Osteoblast (primary cell): ENCODE measurements around the gene MTFR1L. TPM values are rescaled to one million over a fixed set of nuclear protein-coding genes. Genes with fewer than 3 reads are reported as not detected.

Source experiments
- DNase-seq: peaks from one replicate; pipeline ENCODE4 v3.0.0; 2011; ENCODE audit warnings: low spot score, mixed read lengths; ENCODE audit not compliant: insufficient read length; ENCODE audit errors: missing footprints
- H2AFZ ChIP-seq: 2 replicates; pipeline ENCODE4 v1.6.0; 2011; ENCODE audit warnings: mild to moderate bottlenecking, low read length
- H3K27ac ChIP-seq: 2 replicates; pipeline ENCODE4 v1.5.1; 2011; ENCODE audit warnings: mild to moderate bottlenecking, low read depth, low read length, moderate library complexity
- H3K27me3 ChIP-seq: 2 replicates; pipeline ENCODE4 v1.6.0; 2012; ENCODE audit warnings: mild to moderate bottlenecking, control low read depth, inconsistent platforms, low read length, moderate library complexity; ENCODE audit not compliant: insufficient read depth
- H3K36me3 ChIP-seq: 2 replicates; pipeline ENCODE4 v1.5.1; 2011; ENCODE audit warnings: mild to moderate bottlenecking, low read length, control low read depth, moderate library complexity; ENCODE audit not compliant: insufficient read depth
- H3K4me1 ChIP-seq: 2 replicates; pipeline ENCODE4 v1.5.1; 2011; ENCODE audit warnings: mild to moderate bottlenecking, low read length, control low read depth, moderate library complexity; ENCODE audit not compliant: insufficient read depth
- H3K4me2 ChIP-seq: 2 replicates; pipeline ENCODE4 v1.6.0; 2011; ENCODE audit warnings: mild to moderate bottlenecking, low read length; ENCODE audit not compliant: insufficient read depth
- H3K4me3 ChIP-seq: fragments of 200-600 bp; sonication (generic); 3 replicates; pipeline ENCODE4 v1.5.1; 2012; ENCODE audit warnings: mild to moderate bottlenecking, low read length, inconsistent platforms; ENCODE audit not compliant: insufficient read depth
- H3K79me2 ChIP-seq: 2 replicates; pipeline ENCODE4 v1.6.0; 2012; ENCODE audit warnings: mild to moderate bottlenecking, low read length, control low read depth, inconsistent platforms; ENCODE audit not compliant: insufficient read depth
- H3K9me3 ChIP-seq: 2 replicates; pipeline ENCODE4 v1.5.1; 2011; ENCODE audit warnings: low read depth, low read length, control low read depth
- H4K20me1 ChIP-seq: 2 replicates; pipeline ENCODE4 v1.6.0; 2012; ENCODE audit warnings: mild to moderate bottlenecking, low read length, control low read depth; ENCODE audit not compliant: insufficient read depth
- CTCF ChIP-seq: IDR thresholded peaks from 2 replicates; pipeline ENCODE4 v1.5.1; 2011; ENCODE audit warnings: mild to moderate bottlenecking, low read depth, low read length, moderate library complexity; ENCODE audit errors: extremely low read depth
- total RNA-seq: library from RNA; depleted of rRNA; stranded (reverse); fragments of >200 nt; gene quantifications from 2 replicates; pipeline ENCODE4 v1.2.3, GENCODE V29; 2012

MTFR1L gene
- total RNA-seq, 1 donor: 47.4 TPM

- Histone ChIP-seq H3K79me2 (peaks cover 32% of the 10 kb centered on the region), H3K27me3 (no peaks in the 10 kb centered on the region), H4K20me1 (peaks cover 8% of the 10 kb centered on the region), H3K4me3 (peak overlapping the region; percentile 80), H3K4me1 (peaks cover 17% of the 10 kb centered on the region), H3K27ac (no peak overlapping the region), H3K4me2 (peak overlapping the region; percentile 79), H2AFZ (peak overlapping the region; percentile 72), H3K36me3 (peaks cover 2% of the 10 kb centered on the region), H3K9me3 (no peaks in the 10 kb centered on the region)
- no peak for TF ChIP-seq CTCF
- DNase-seq: peak; percentile 68
These were observed 56.3 kb downstream of the MTFR1L start for GRCh38 chr1:25875856-25876692.

GRCh38 chr1:25876693-25877077 lies 56.9 kb downstream of the MTFR1L start:
- Histone ChIP-seq H3K4me1 (peaks cover 17% of the 10 kb centered on the region), H2AFZ (no peak overlapping the region), H3K4me2 (no peak overlapping the region), H3K79me2 (peaks cover 30% of the 10 kb centered on the region), H3K27me3 (no peaks in the 10 kb centered on the region), H3K9me3 (no peaks in the 10 kb centered on the region), H3K4me3 (no peak overlapping the region), H3K27ac (no peak overlapping the region), H3K36me3 (peaks cover 2% of the 10 kb centered on the region), H4K20me1 (peaks cover 7% of the 10 kb centered on the region)
- no peak for TF ChIP-seq CTCF
- no peak for DNase-seq

GRCh38 chr1:25877155-25877554 lies 57.4 kb downstream of the MTFR1L start:
- peaks cover 17% of the 10 kb centered on the region for H3K4me1 ChIP-seq
- H2AFZ ChIP-seq: no peak overlapping the region
- peaks cover 25% of the 10 kb centered on the region for H3K79me2 ChIP-seq
- H3K4me3 ChIP-seq: no peak overlapping the region
- no peak overlapping the region for H3K27ac ChIP-seq
- no peak for TF ChIP-seq CTCF
- no peaks in the 10 kb centered on the region for H3K36me3 ChIP-seq
- no peak overlapping the region for H3K4me2 ChIP-seq
- DNase-seq: no peak
- H4K20me1 ChIP-seq: peaks cover 3% of the 10 kb centered on the region
- H3K9me3 ChIP-seq: no peaks in the 10 kb centered on the region
- no peaks in the 10 kb centered on the region for H3K27me3 ChIP-seq

- Histone ChIP-seq H3K27me3 (no peaks in the 10 kb centered on the region), H3K36me3 (no peaks in the 10 kb centered on the region), H3K4me2 (no peak overlapping the region), H3K4me3 (no peak overlapping the region), H4K20me1 (no peaks in the 10 kb centered on the region), H3K4me1 (peaks cover 10% of the 10 kb centered on the region), H3K9me3 (no peaks in the 10 kb centered on the region), H3K27ac (no peak overlapping the region), H3K79me2 (peaks cover 10% of the 10 kb centered on the region), H2AFZ (no peak overlapping the region)
- DNase-seq: no peak
- TF ChIP-seq CTCF: no peak
These were observed 58.9 kb downstream of the MTFR1L start for GRCh38 chr1:25878690-25879089.
